Cardiac fibroblast (primary cell): ENCODE measurements around the gene GINS3.
"Not testable (repeated sequence)": the region's sequence is repeated elsewhere in the genome, so short reads cannot be mapped to it uniquely, and the experiment has no call there.

Experiments
- DNase-seq, 2 donors: peaks; one replicate each; pipeline versions ENCODE4 v3.0.0 to v3.0.0-alpha.2; 2010; ENCODE audit warnings: low read depth in 2 of 2
- H3K4me3 ChIP-seq, 2 donors: replicated peaks in 1 of 2; 1 replicate in 1 of 2; 2 replicates in 1 of 2; pipeline ENCODE4 v1.5.1; 2011; ENCODE audit warnings: low read depth in 2 of 2, low read length in 2 of 2, mild to moderate bottlenecking in 2 of 2, moderate library complexity in 1 of 2
- CTCF ChIP-seq: IDR thresholded peaks from one replicate; pipeline ENCODE4 v1.5.1; 2011; ENCODE audit warnings: low read depth, mild to moderate bottlenecking, low read length, inconsistent platforms

The GINS3 gene

GRCh38 chr16:58385218-58385773 lies 7.0 kb upstream of the GINS3 start:
- H3K4me3 ChIP-seq, result no peak overlapping the region
- no peak for TF ChIP-seq CTCF
- DNase-seq, result no peak

- no peak for TF ChIP-seq CTCF
- DNase-seq, result no peak
- H3K4me3 ChIP-seq, result no peak overlapping the region
Observed at GRCh38 chr16:58389724-58390123, 2.5 kb upstream of the GINS3 start.

- H3K4me3 ChIP-seq, result peak overlapping the region; percentile 86 to 98
- peak; percentile 15 to 22 for DNase-seq
- TF ChIP-seq CTCF, result no peak
Observed at GRCh38 chr16:58393138-58393504, 850 bp downstream of the GINS3 start.

- not testable (repeated sequence) for H3K4me3 ChIP-seq, DNase-seq
Observed at GRCh38 chr16:58396897-58397296, 4.6 kb downstream of the GINS3 start.

- no peak overlapping the region for H3K4me3 ChIP-seq
- TF ChIP-seq CTCF, result no peak
- DNase-seq, result peak in 1 of 2 donors; percentile 18
Observed at GRCh38 chr16:58399718-58400633, 7.7 kb downstream of the GINS3 start.

- H3K4me3 ChIP-seq, DNase-seq: not testable (repeated sequence)
Observed at GRCh38 chr16:58401305-58401704, 9.0 kb downstream of the GINS3 start.

GRCh38 chr16:58402796-58403195 lies 10.5 kb downstream of the GINS3 start:
- TF ChIP-seq CTCF, result no peak
- no peak overlapping the region for H3K4me3 ChIP-seq
- no peak for DNase-seq
